ENCODE data around the gene LIFR. TPM values are rescaled to one million over a fixed set of nuclear protein-coding genes. Genes with fewer than 3 reads are reported as not detected.
"Not testable (repeated sequence)": the region's sequence is repeated elsewhere in the genome, so short reads cannot be mapped to it uniquely, and the experiment has no call there.

LIFR gene
- total RNA-seq, 1 donor from 2014 or later, result 33.4 TPM

- no peak overlapping the region for H3K27ac Mint-ChIP-seq
- H3K36me3 Mint-ChIP-seq (ENCODE audit: insufficient read depth), result no peaks in the 10 kb centered on the region
- no peak for DNase-seq (ENCODE audit: low spot score, unreplicated experiment)
- no peak overlapping the region for H3K4me3 Mint-ChIP-seq (ENCODE audit: low read depth)
- no peaks in the 10 kb centered on the region for H3K9me3 Mint-ChIP-seq (ENCODE audit: low read depth)
- H3K4me1 Mint-ChIP-seq (ENCODE audit: low read depth), result peaks cover 14% of the 10 kb centered on the region
- TF ChIP-seq CTCF (IDR thresholded peaks at IDR 0.05; ENCODE audit: unreplicated experiment), result no peak
- peaks cover 3% of the 10 kb centered on the region for H3K27me3 Mint-ChIP-seq
Measured at GRCh38 chr5:38575476-38575875, 19.0 kb upstream of the LIFR start.

GRCh38 chr5:38574009-38574408 is 17.6 kb upstream of the LIFR start:
- no peak for DNase-seq (ENCODE audit: low spot score, unreplicated experiment)
- Mint-ChIP-seq H3K4me3 (ENCODE audit: low read depth) (no peak overlapping the region), H3K9me3 (ENCODE audit: low read depth) (no peaks in the 10 kb centered on the region), H3K27me3 (peaks cover 3% of the 10 kb centered on the region), H3K4me1 (ENCODE audit: low read depth) (peaks cover 14% of the 10 kb centered on the region), H3K36me3 (ENCODE audit: insufficient read depth) (no peaks in the 10 kb centered on the region), H3K27ac (no peak overlapping the region)
- TF ChIP-seq CTCF (IDR thresholded peaks at IDR 0.05; ENCODE audit: unreplicated experiment), result no peak

- Mint-ChIP-seq H3K27me3 (peaks cover 3% of the 10 kb centered on the region), H3K9me3 (ENCODE audit: low read depth) (no peaks in the 10 kb centered on the region), H3K4me1 (ENCODE audit: low read depth) (peaks cover 14% of the 10 kb centered on the region), H3K27ac (no peak overlapping the region), H3K36me3 (ENCODE audit: insufficient read depth) (no peaks in the 10 kb centered on the region), H3K4me3 (ENCODE audit: low read depth) (no peak overlapping the region)
- no peak for DNase-seq (ENCODE audit: low spot score, unreplicated experiment)
- no peak for TF ChIP-seq CTCF (IDR thresholded peaks at IDR 0.05; ENCODE audit: unreplicated experiment)
Measured at GRCh38 chr5:38573521-38573920, 17.1 kb upstream of the LIFR start.

- Mint-ChIP-seq H3K4me3 (ENCODE audit: low read depth) (no peak overlapping the region), H3K4me1 (ENCODE audit: low read depth) (no peaks in the 10 kb centered on the region), H3K9me3 (ENCODE audit: low read depth) (no peaks in the 10 kb centered on the region), H3K27me3 (no peaks in the 10 kb centered on the region), H3K27ac (no peak overlapping the region), H3K36me3 (ENCODE audit: insufficient read depth) (no peaks in the 10 kb centered on the region)
- no peak for DNase-seq (ENCODE audit: low spot score, unreplicated experiment)
- TF ChIP-seq CTCF (IDR thresholded peaks at IDR 0.05; ENCODE audit: unreplicated experiment), result no peak
Measured at GRCh38 chr5:38569180-38569579, 12.7 kb upstream of the LIFR start.

GRCh38 chr5:38567306-38567705 is 10.9 kb upstream of the LIFR start:
- not testable (repeated sequence) for H3K9me3 Mint-ChIP-seq (ENCODE audit: low read depth)

GRCh38 chr5:38563624-38564023 is 7.2 kb upstream of the LIFR start:
- no peaks in the 10 kb centered on the region for H3K36me3 Mint-ChIP-seq (ENCODE audit: insufficient read depth)
- H3K4me3 Mint-ChIP-seq (ENCODE audit: low read depth), result no peak overlapping the region
- no peaks in the 10 kb centered on the region for H3K4me1 Mint-ChIP-seq (ENCODE audit: low read depth)
- no peak for TF ChIP-seq CTCF (IDR thresholded peaks at IDR 0.05; ENCODE audit: unreplicated experiment)
- no peaks in the 10 kb centered on the region for H3K9me3 Mint-ChIP-seq (ENCODE audit: low read depth)
- no peak overlapping the region for H3K27ac Mint-ChIP-seq
- no peak for DNase-seq (ENCODE audit: low spot score, unreplicated experiment)
- H3K27me3 Mint-ChIP-seq, result peaks cover 3% of the 10 kb centered on the region

More at GRCh38 chr5:38567306-38567705, 10.9 kb upstream of the LIFR start:
- H3K27me3 Mint-ChIP-seq; H3K4me3 Mint-ChIP-seq (ENCODE audit: low read depth); DNase-seq (ENCODE audit: low spot score, unreplicated experiment); H3K4me1 Mint-ChIP-seq (ENCODE audit: low read depth); H3K36me3 Mint-ChIP-seq (ENCODE audit: insufficient read depth); H3K27ac Mint-ChIP-seq: not testable (repeated sequence)
